Endothelial cell of umbilical vein (primary cell): ENCODE data around the gene GABRR2. TPM values are rescaled to one million over a fixed set of nuclear protein-coding genes. Genes with fewer than 3 reads are reported as not detected.

ENCODE experiments used
- BruUV-seq: library from RNA; stranded (reverse); fragments of 400-500 nt; replicated peaks from 2 replicates; lab custom pipeline; 2021; lab: Mats Ljungman, UMichigan
- CTCF ChIA-PET: fragments of 300-600, 350-600 bp; sonication (Branson Sonifier 250); formaldehyde crosslinking; loops from one replicate; lab custom pipeline; 2021; ENCODE audit warnings: antibody characterized with exemption, inconsistent platforms; lab: Charles Lee
- POLR2A ChIA-PET: fragments of 300-600, 350-600 bp; sonication (Branson Sonifier 250); formaldehyde crosslinking; loops from one replicate; lab custom pipeline; 2021; ENCODE audit warnings: antibody characterized with exemption, inconsistent platforms; lab: Charles Lee
- DNase-seq: peaks from one replicate; pipeline ENCODE4 v3.0.0-alpha.2; 2011; ENCODE audit warnings: low read depth, low spot score
- FAIRE-seq: peaks from 2 replicates; lab custom pipeline; 2011; peaks lifted over from hg19 to GRCh38; lab: Jason Lieb, UNC
- H2AFZ ChIP-seq: 2 replicates; pipeline ENCODE4 v1.6.0; 2012; ENCODE audit warnings: low read depth, low read length, control low read depth, inconsistent platforms
- H3K27ac ChIP-seq: 2 replicates; pipeline ENCODE4 v1.5.1; 2011; ENCODE audit warnings: low read depth, mild to moderate bottlenecking, control low read depth, low read length, moderate library complexity; ENCODE audit not compliant: insufficient read depth
- H3K27me3 ChIP-seq, 2 experiments: 2 replicates each; pipeline versions ENCODE4 v1.6.0 to v1.6.1; 2011; ENCODE audit warnings: low read length in 2 of 2, mixed read lengths in 1 of 2; ENCODE audit not compliant: control insufficient read depth in 2 of 2, insufficient read depth in 2 of 2
- H3K36me3 ChIP-seq, 2 experiments: 2 replicates in 1 of 2; 3 replicates in 1 of 2; pipeline ENCODE4 v1.5.1; 2011; ENCODE audit warnings: low read length in 2 of 2, mild to moderate bottlenecking in 1 of 2, moderate library complexity in 1 of 2; ENCODE audit not compliant: control insufficient read depth in 2 of 2, insufficient read depth in 2 of 2; ENCODE audit errors: extremely low read depth in 1 of 2
- H3K4me1 ChIP-seq: 3 replicates; pipeline ENCODE4 v1.5.1; 2011; ENCODE audit warnings: mild to moderate bottlenecking, low read length; ENCODE audit not compliant: control insufficient read depth, insufficient read depth; ENCODE audit errors: extremely low read depth
- H3K4me2 ChIP-seq: 2 replicates; pipeline ENCODE4 v1.6.1; 2011; ENCODE audit warnings: low read length, control low read depth, mixed read lengths; ENCODE audit not compliant: insufficient read depth
- H3K4me3 ChIP-seq, 3 experiments: fragments of 200-600 bp in 1 of 3; sonication (generic), shearing (Covaris generic) in 1 of 3; replicated peaks in 1 of 3; 2 replicates each; pipeline ENCODE4 v1.5.1; 2011 to 2016; ENCODE audit warnings: control low read depth in 3 of 3, low read length in 3 of 3, mild to moderate bottlenecking in 2 of 3, inconsistent platforms in 1 of 3, low read depth in 1 of 3, moderate library complexity in 1 of 3; ENCODE audit not compliant: insufficient read depth in 1 of 3
- H3K79me2 ChIP-seq: 2 replicates; pipeline ENCODE4 v1.6.0; 2012; ENCODE audit warnings: low read length, inconsistent platforms; ENCODE audit not compliant: control insufficient read depth, insufficient read depth
- H3K9ac ChIP-seq: replicated peaks from 2 replicates; pipeline ENCODE3; 2011; ENCODE audit warnings: low read length, control low read depth; ENCODE audit not compliant: insufficient read depth; ENCODE audit errors: extremely low read depth
- H3K9me1 ChIP-seq: replicated peaks from 3 replicates; pipeline ENCODE4 v1.6.0; 2011; ENCODE audit warnings: mild to moderate bottlenecking, low read length; ENCODE audit not compliant: control insufficient read depth, insufficient read depth; ENCODE audit errors: extremely low read depth
- H3K9me3 ChIP-seq: replicated peaks from 2 replicates; pipeline ENCODE4 v1.5.1; 2012; ENCODE audit warnings: low read length, inconsistent platforms; ENCODE audit not compliant: control insufficient read depth, insufficient read depth
- H4K20me1 ChIP-seq: replicated peaks from 2 replicates; pipeline ENCODE3; 2011; ENCODE audit warnings: mild to moderate bottlenecking, low read length; ENCODE audit not compliant: control insufficient read depth, insufficient read depth; ENCODE audit errors: extremely low read depth
- EZH2 ChIP-seq: IDR thresholded peaks from 2 replicates; pipeline ENCODE4 v1.6.1; 2012; ENCODE audit warnings: borderline replicate concordance, low read depth, mild to moderate bottlenecking, moderate library complexity, low read length, inconsistent platforms; ENCODE audit not compliant: severe bottlenecking
- GATA2 ChIP-seq: IDR thresholded peaks from 2 replicates; pipeline ENCODE4 v1.7.0; 2011; ENCODE audit warnings: low read depth, mild to moderate bottlenecking, moderate library complexity, mixed read lengths, low read length; ENCODE audit not compliant: insufficient read length, insufficient read depth
- MYC ChIP-seq: IDR thresholded peaks from one replicate; pipeline ENCODE4 v1.6.1; 2011; ENCODE audit warnings: mild to moderate bottlenecking, low read depth, low read length
- POLR2AphosphoS5 ChIP-seq: IDR thresholded peaks from 2 replicates; pipeline ENCODE4 v1.6.1; 2012; ENCODE audit warnings: low read depth, mild to moderate bottlenecking, control low read depth, low read length, moderate library complexity; ENCODE audit not compliant: insufficient read depth
- dilution Hi-C: fragments of 300-500 bp; cut with MboI; formaldehyde crosslinking; loops from one replicate; pipeline ENCODE4 v1.15.0; 2019; ENCODE audit warnings: low sequenced_read_pairs; ENCODE audit not compliant: extremely low pct_ligation_motif_present
- intact Hi-C: fragments of 100-400 bp; cut with micrococcal nuclease; formaldehyde crosslinking; loops from one replicate; pipeline ENCODE4 v1.10.0; 2022
- polyA plus RNA-seq, 4 experiments: library from polyadenylated mRNA; depleted of rRNA in 3 of 4; stranded (reverse) in 3 of 4; unstranded in 1 of 4; fragments of >200 nt; gene quantifications; 2 replicates each; pipeline versions ENCODE4 v1.2.1 to v1.2.3, GENCODE V29; 2011 to 2012; ENCODE audit warnings: missing spikeins in 1 of 4
- total RNA-seq: library from RNA; stranded (reverse); gene quantifications from 2 replicates; pipeline ENCODE4 v1.2.3, GENCODE V29; 2021
- TF ChIP-seq, protein P1 (sequence below), 2 donors: IDR thresholded peaks; 1 replicate in 1 of 2; 2 replicates in 1 of 2; pipeline ENCODE4 v1.5.1; 2011; ENCODE audit warnings: low read length in 2 of 2, mild to moderate bottlenecking in 2 of 2, moderate library complexity in 2 of 2, control low read depth in 1 of 2, inconsistent platforms in 1 of 2, low read depth in 1 of 2; ENCODE audit not compliant: insufficient read depth in 1 of 2; ENCODE audit errors: extremely low read depth in 1 of 2

Gene GABRR2
- total and polyA plus RNA-seq, 2 donors (not counting 3 experiments of a cell fraction or from before 2014, with no cell fraction given): 1.4 to 3.6 TPM

- Histone ChIP-seq H3K9me1 (no peaks in the 10 kb centered on the region), H3K9ac (no peak overlapping the region), H3K27ac (no peak overlapping the region), H3K4me2 (no peak overlapping the region), H3K4me3 (no peak overlapping the region), H4K20me1 (no peaks in the 10 kb centered on the region), H3K9me3 (no peaks in the 10 kb centered on the region), H3K79me2 (no peaks in the 10 kb centered on the region), H2AFZ (no peak overlapping the region), H3K4me1 (no peaks in the 10 kb centered on the region), H3K27me3 (peaks cover 0 to 2% of the 10 kb centered on the region in 2 experiments), H3K36me3 (no peaks in the 10 kb centered on the region)
- intact Hi-C loops (no loop called here), dilution Hi-C loops (no loop called here)
- FAIRE-seq: no peak
- TF ChIP-seq GATA2: no peak
- no peak for TF ChIP-seq MYC
- no peak for TF ChIP-seq POLR2AphosphoS5
- no peak for TF ChIP-seq EZH2
- TF ChIP-seq, protein P1, sequence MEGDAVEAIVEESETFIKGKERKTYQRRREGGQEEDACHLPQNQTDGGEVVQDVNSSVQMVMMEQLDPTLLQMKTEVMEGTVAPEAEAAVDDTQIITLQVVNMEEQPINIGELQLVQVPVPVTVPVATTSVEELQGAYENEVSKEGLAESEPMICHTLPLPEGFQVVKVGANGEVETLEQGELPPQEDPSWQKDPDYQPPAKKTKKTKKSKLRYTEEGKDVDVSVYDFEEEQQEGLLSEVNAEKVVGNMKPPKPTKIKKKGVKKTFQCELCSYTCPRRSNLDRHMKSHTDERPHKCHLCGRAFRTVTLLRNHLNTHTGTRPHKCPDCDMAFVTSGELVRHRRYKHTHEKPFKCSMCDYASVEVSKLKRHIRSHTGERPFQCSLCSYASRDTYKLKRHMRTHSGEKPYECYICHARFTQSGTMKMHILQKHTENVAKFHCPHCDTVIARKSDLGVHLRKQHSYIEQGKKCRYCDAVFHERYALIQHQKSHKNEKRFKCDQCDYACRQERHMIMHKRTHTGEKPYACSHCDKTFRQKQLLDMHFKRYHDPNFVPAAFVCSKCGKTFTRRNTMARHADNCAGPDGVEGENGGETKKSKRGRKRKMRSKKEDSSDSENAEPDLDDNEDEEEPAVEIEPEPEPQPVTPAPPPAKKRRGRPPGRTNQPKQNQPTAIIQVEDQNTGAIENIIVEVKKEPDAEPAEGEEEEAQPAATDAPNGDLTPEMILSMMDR (IDR thresholded peaks at IDR 0.05; ENCODE audit: extremely low read depth in 1 of 2, insufficient read depth in 1 of 2, low read depth in 1 of 2, low read length in 2 of 2): no peak
- ChIA-PET POLR2A (no interaction called here), CTCF (no interaction called here)
- no peak for DNase-seq
- BruUV-seq: no TSS peak
These were observed 106.5 kb downstream of the GABRR2 start for GRCh38 chr6:89208551-89208950.

Other genes starting within 250 kb of the GABRR2 start
- gene PNRC1, start 234.5 kb downstream of the GABRR2 start, total RNA-seq: 87.9 and 88.4 TPM in 2 replicates
- 7.1 and 9.6 TPM in 2 replicates for gene PNRC1, start 234.5 kb downstream of the GABRR2 start, polyA plus RNA-seq
- gene SRSF12, start 197.2 kb downstream of the GABRR2 start, total RNA-seq: 0.18 TPM in 1 of 2 replicates, not detected in the other
- gene SRSF12, start 197.2 kb downstream of the GABRR2 start, polyA plus RNA-seq: 0.06 and 0.07 TPM in 2 replicates
- 8.3 and 10.9 TPM in 2 replicates for gene PM20D2, start 169.2 kb downstream of the GABRR2 start, total RNA-seq
- gene PM20D2, start 169.2 kb downstream of the GABRR2 start, polyA plus RNA-seq: 2.9 and 3.0 TPM in 2 replicates
- not detected in 2 replicates for gene GABRR1, start 97.9 kb downstream of the GABRR2 start, total RNA-seq
- gene GABRR1, start 97.9 kb downstream of the GABRR2 start, polyA plus RNA-seq: not detected in 2 replicates
- 84.9 and 96.6 TPM in 2 replicates for gene UBE2J1, start 37.4 kb upstream of the GABRR2 start, total RNA-seq
- 36.3 and 44.4 TPM in 2 replicates for gene UBE2J1, start 37.4 kb upstream of the GABRR2 start, polyA plus RNA-seq
- 0.90 and 2.0 TPM in 2 replicates for gene RRAGD, start 97.0 kb upstream of the GABRR2 start, total RNA-seq
- gene RRAGD, start 97.0 kb upstream of the GABRR2 start, polyA plus RNA-seq: 0.07 and 0.08 TPM in 2 replicates
- gene ANKRD6, start 117.9 kb upstream of the GABRR2 start, total RNA-seq: 7.7 and 9.6 TPM in 2 replicates
- gene ANKRD6, start 117.9 kb upstream of the GABRR2 start, polyA plus RNA-seq: 3.2 and 3.4 TPM in 2 replicates